ENCODE data around the gene EXOC6.

EXOC6 gene

GRCh38 chr10:92868036-92868435 is 19.7 kb downstream of the EXOC6 start:
- peaks cover 3% of the 10 kb centered on the region for H3K4me1 ChIP-seq (ENCODE audit: control insufficient read depth, low read length)
- TF ChIP-seq CTCF (IDR thresholded peaks at IDR 0.05; ENCODE audit: low read depth, low read length, poor library complexity, severe bottlenecking) (no peak), EZH2phosphoT487 (IDR thresholded peaks at IDR 0.05; ENCODE audit: borderline replicate concordance, low read length) (no peak)
- H3K36me3 ChIP-seq (ENCODE audit: control insufficient read depth, low read length) = no peaks in the 10 kb centered on the region
- no peaks in the 10 kb centered on the region for H4K20me1 ChIP-seq (ENCODE audit: control insufficient read depth, insufficient read depth, low read depth, low read length)
- H3K9me2 ChIP-seq (replicated peaks; ENCODE audit: control insufficient read depth, low read length) = no peaks in the 10 kb centered on the region
- H3K9me3 ChIP-seq (ENCODE audit: control insufficient read depth, insufficient read depth, low read length) = no peaks in the 10 kb centered on the region
- H3K4me2 ChIP-seq (ENCODE audit: low read length) = no peak overlapping the region
- no peaks in the 10 kb centered on the region for H3F3A ChIP-seq (ENCODE audit: control insufficient read depth, insufficient read depth)
- no peaks in the 10 kb centered on the region for H3K27me3 ChIP-seq (ENCODE audit: control insufficient read depth, low read length)
- H3K79me2 ChIP-seq (ENCODE audit: control insufficient read depth, low read length) = peaks cover 2% of the 10 kb centered on the region; the same call in 1 of the 2 replicates
- H3K4me3 ChIP-seq (ENCODE audit: low read length) = no peak overlapping the region
- H3K27ac ChIP-seq (ENCODE audit: low read depth, low read length) = no peak overlapping the region

- Histone ChIP-seq H3K4me1 (ENCODE audit: control insufficient read depth, low read length) (peaks cover 5% of the 10 kb centered on the region), H3K4me2 (ENCODE audit: low read length) (no peak overlapping the region), H3K9me2 (replicated peaks; ENCODE audit: control insufficient read depth, low read length) (no peaks in the 10 kb centered on the region), H3K27ac (ENCODE audit: low read depth, low read length) (no peak overlapping the region), H3K4me3 (ENCODE audit: low read length) (no peak overlapping the region), H3K79me2 (ENCODE audit: control insufficient read depth, low read length) (peaks cover 2% of the 10 kb centered on the region; the same call in 1 of the 2 replicates), H4K20me1 (ENCODE audit: control insufficient read depth, insufficient read depth, low read depth, low read length) (no peaks in the 10 kb centered on the region), H3F3A (ENCODE audit: control insufficient read depth, insufficient read depth) (no peaks in the 10 kb centered on the region), H3K9me3 (ENCODE audit: control insufficient read depth, insufficient read depth, low read length) (no peaks in the 10 kb centered on the region), H3K36me3 (ENCODE audit: control insufficient read depth, low read length) (no peaks in the 10 kb centered on the region), H3K27me3 (ENCODE audit: control insufficient read depth, low read length) (no peaks in the 10 kb centered on the region)
- TF ChIP-seq EZH2phosphoT487 (IDR thresholded peaks at IDR 0.05; ENCODE audit: borderline replicate concordance, low read length) (no peak), CTCF (IDR thresholded peaks at IDR 0.05; ENCODE audit: low read depth, low read length, poor library complexity, severe bottlenecking) (no peak)
These were observed 20.2 kb downstream of the EXOC6 start for GRCh38 chr10:92868557-92868956.

- H3K79me2 ChIP-seq (ENCODE audit: control insufficient read depth, low read length) = peaks cover 2% of the 10 kb centered on the region; the same call in 1 of the 2 replicates
- no peaks in the 10 kb centered on the region for H3K9me2 ChIP-seq (replicated peaks; ENCODE audit: control insufficient read depth, low read length)
- H3K9me3 ChIP-seq (ENCODE audit: control insufficient read depth, insufficient read depth, low read length) = no peaks in the 10 kb centered on the region
- no peak overlapping the region for H3K27ac ChIP-seq (ENCODE audit: low read depth, low read length)
- no peak overlapping the region for H3K4me3 ChIP-seq (ENCODE audit: low read length)
- peaks cover 5% of the 10 kb centered on the region for H3K4me1 ChIP-seq (ENCODE audit: control insufficient read depth, low read length)
- no peaks in the 10 kb centered on the region for H4K20me1 ChIP-seq (ENCODE audit: control insufficient read depth, insufficient read depth, low read depth, low read length)
- H3K36me3 ChIP-seq (ENCODE audit: control insufficient read depth, low read length) = no peaks in the 10 kb centered on the region
- no peaks in the 10 kb centered on the region for H3K27me3 ChIP-seq (ENCODE audit: control insufficient read depth, low read length)
- H3F3A ChIP-seq (ENCODE audit: control insufficient read depth, insufficient read depth) = no peaks in the 10 kb centered on the region
- H3K4me2 ChIP-seq (ENCODE audit: low read length) = no peak overlapping the region
- TF ChIP-seq CTCF (IDR thresholded peaks at IDR 0.05; ENCODE audit: low read depth, low read length, poor library complexity, severe bottlenecking) (no peak), EZH2phosphoT487 (IDR thresholded peaks at IDR 0.05; ENCODE audit: borderline replicate concordance, low read length) (no peak)
These were observed 24.7 kb downstream of the EXOC6 start for GRCh38 chr10:92873029-92873428.

All from DOHH2 (cell line).